NCI-H2196 treated with DMSO at 0.1 percent for 48 hours (cell line): ENCODE data around the gene RNF19B.
A peak's percentile ranks its signal among the peaks of the same experiment; 100 is the strongest.
"Not testable (repeated sequence)": the region's sequence is repeated elsewhere in the genome, so short reads cannot be mapped to it uniquely, and the experiment has no call there.

ENCODE experiments used
- DNase-seq: peaks from one replicate; lab custom pipeline; 2025; ENCODE audit not compliant: unreplicated experiment; lab: John Stamatoyannopoulos, UW

Gene RNF19B

GRCh38 chr1:32964461-32965250 is at the start of gene RNF19B:
Gene RNF19B (minus strand): TSS chr1:32964809. CDS start chr1:32964685, 124 bp downstream.
- peak; percentile 94 for DNase-seq

- DNase-seq: no peak
Measured at GRCh38 chr1:33013791-33014190, 49.2 kb upstream of the RNF19B start.

- DNase-seq: no peak
Measured at GRCh38 chr1:33012165-33012564, 47.6 kb upstream of the RNF19B start.

GRCh38 chr1:33010932-33011731 is 46.5 kb upstream of the RNF19B start:
- DNase-seq: peak; percentile 76

GRCh38 chr1:33009561-33009960 is 45.0 kb upstream of the RNF19B start:
- no peak for DNase-seq

GRCh38 chr1:33008051-33008914 is 43.7 kb upstream of the RNF19B start:
- peak; percentile 61 for DNase-seq

- peak; percentile 84 for DNase-seq
Measured at GRCh38 chr1:33007190-33008050, 42.8 kb upstream of the RNF19B start.

- DNase-seq: no peak
Measured at GRCh38 chr1:33005838-33006421, 41.3 kb upstream of the RNF19B start.

- no peak for DNase-seq
Measured at GRCh38 chr1:33005117-33005837, 40.7 kb upstream of the RNF19B start.

GRCh38 chr1:33004613-33005012 is 40.0 kb upstream of the RNF19B start:
- no peak for DNase-seq

- no peak for DNase-seq
Measured at GRCh38 chr1:33003657-33004056, 39.0 kb upstream of the RNF19B start.

- DNase-seq: no peak
Measured at GRCh38 chr1:33002006-33002405, 37.4 kb upstream of the RNF19B start.

- no peak for DNase-seq
Measured at GRCh38 chr1:33001282-33001681, 36.7 kb upstream of the RNF19B start.

- no peak for DNase-seq
Measured at GRCh38 chr1:33000427-33001026, 35.9 kb upstream of the RNF19B start.

- DNase-seq: no peak
Measured at GRCh38 chr1:32998997-32999396, 34.4 kb upstream of the RNF19B start.

- DNase-seq: no peak
Measured at GRCh38 chr1:32998064-32998463, 33.5 kb upstream of the RNF19B start.

- no peak for DNase-seq
Measured at GRCh38 chr1:32997381-32997891, 32.8 kb upstream of the RNF19B start.

- DNase-seq: not testable (repeated sequence)
Measured at GRCh38 chr1:32993324-32993636, 28.7 kb upstream of the RNF19B start.
